ENCODE results near the gene CASK. TPM values are rescaled to one million over a fixed set of nuclear protein-coding genes. Genes with fewer than 3 reads are reported as not detected.

CASK gene
- total RNA-seq, 2 experiments from 2014 or later: 39.9 to 44.6 TPM

GRCh38 chrX:41538707-41539106 lies 384.6 kb downstream of the CASK start:
- TF ChIP-seq CTCF (IDR thresholded peaks at IDR 0.05): no peak
- Mint-ChIP-seq H3K4me3 (no peak overlapping the region), H3K9me3 (no peaks in the 10 kb centered on the region), H3K27me3 (no peaks in the 10 kb centered on the region), H3K36me3 (ENCODE audit: low read depth) (peaks cover 51% of the 10 kb centered on the region), H3K4me1 (ENCODE audit: low read depth) (no peaks in the 10 kb centered on the region), H3K27ac (no peak overlapping the region)
- Histone ChIP-seq H3K27ac (ENCODE audit: low read depth in 1 of 2, low read length in 2 of 2) (no peak overlapping the region), H3K36me3 (ENCODE audit: insufficient read depth, low read length) (peaks cover 29% of the 10 kb centered on the region), H3K4me3 (ENCODE audit: low read length) (no peak overlapping the region), H3K4me1 (ENCODE audit: insufficient read depth, low read length) (no peaks in the 10 kb centered on the region), H3K9me3 (ENCODE audit: control insufficient read depth in 1 of 2, insufficient read depth in 1 of 2, low read length in 2 of 2) (no peaks in the 10 kb centered on the region), H3K27me3 (ENCODE audit: control insufficient read depth in 1 of 2, insufficient read depth in 2 of 2, low read length in 2 of 2) (no peaks in the 10 kb centered on the region)
- CTCF ChIA-PET: interaction anchor here (0.6 kb wide), 1 partner anchor 215 kb away, joined by 3 read pairs; no protein-coding TSS in a partner anchor
- ATAC-seq (ENCODE audit: poor library complexity) (no peak), DNase-seq (no peak)
- POLR2A ChIA-PET: interaction anchor here (1.0 kb wide), 1 partner anchor 27 kb away, joined by 3 read pairs; no protein-coding TSS in a partner anchor
- intact Hi-C loops (cut with DNase I, micrococcal nuclease): no loop called here

- no peak for TF ChIP-seq CTCF (IDR thresholded peaks at IDR 0.05)
- Histone ChIP-seq H3K4me1 (ENCODE audit: insufficient read depth, low read length) (no peaks in the 10 kb centered on the region), H3K4me3 (ENCODE audit: low read length) (no peak overlapping the region), H3K36me3 (ENCODE audit: insufficient read depth, low read length) (peaks cover 65% of the 10 kb centered on the region), H3K27me3 (ENCODE audit: control insufficient read depth in 1 of 2, insufficient read depth in 2 of 2, low read length in 2 of 2) (no peaks in the 10 kb centered on the region), H3K9me3 (ENCODE audit: control insufficient read depth in 1 of 2, insufficient read depth in 1 of 2, low read length in 2 of 2) (no peaks in the 10 kb centered on the region), H3K27ac (ENCODE audit: low read depth in 1 of 2, low read length in 2 of 2) (no peak overlapping the region)
- H3K36me3 Mint-ChIP-seq (ENCODE audit: low read depth): peaks cover 58% of the 10 kb centered on the region
- no peak overlapping the region for H3K4me3 Mint-ChIP-seq
- no peak overlapping the region for H3K27ac Mint-ChIP-seq
- ChIA-PET CTCF (no interaction called here), POLR2A (no interaction called here)
- no peak for DNase-seq
- no peaks in the 10 kb centered on the region for H3K27me3 Mint-ChIP-seq
- intact Hi-C loops (cut with DNase I, micrococcal nuclease): no loop called here
- no peak for ATAC-seq (ENCODE audit: poor library complexity)
- H3K4me1 Mint-ChIP-seq (ENCODE audit: low read depth): peaks cover 6% of the 10 kb centered on the region
- H3K9me3 Mint-ChIP-seq: no peaks in the 10 kb centered on the region
Measured at GRCh38 chrX:41530085-41530484, 393.3 kb downstream of the CASK start.

- CTCF ChIA-PET: no interaction called here
- Mint-ChIP-seq H3K27ac (no peak overlapping the region), H3K9me3 (no peaks in the 10 kb centered on the region), H3K27me3 (no peaks in the 10 kb centered on the region), H3K4me3 (no peak overlapping the region), H3K36me3 (ENCODE audit: low read depth) (peaks cover 66% of the 10 kb centered on the region), H3K4me1 (ENCODE audit: low read depth) (peaks cover 6% of the 10 kb centered on the region)
- Histone ChIP-seq H3K4me3 (ENCODE audit: low read length) (no peak overlapping the region), H3K27ac (ENCODE audit: low read depth in 1 of 2, low read length in 2 of 2) (no peak overlapping the region), H3K27me3 (ENCODE audit: control insufficient read depth in 1 of 2, insufficient read depth in 2 of 2, low read length in 2 of 2) (no peaks in the 10 kb centered on the region), H3K4me1 (ENCODE audit: insufficient read depth, low read length) (no peaks in the 10 kb centered on the region), H3K36me3 (ENCODE audit: insufficient read depth, low read length) (peaks cover 69% of the 10 kb centered on the region), H3K9me3 (ENCODE audit: control insufficient read depth in 1 of 2, insufficient read depth in 1 of 2, low read length in 2 of 2) (no peaks in the 10 kb centered on the region)
- DNase-seq (no peak), ATAC-seq (ENCODE audit: poor library complexity) (no peak)
- intact Hi-C loops (cut with DNase I, micrococcal nuclease): no loop called here
- POLR2A ChIA-PET: no interaction called here
- no peak for TF ChIP-seq CTCF (IDR thresholded peaks at IDR 0.05)
Measured at GRCh38 chrX:41529221-41529620, 394.1 kb downstream of the CASK start.
